Measurements from ENCODE around the gene KCTD15.

DNA sequence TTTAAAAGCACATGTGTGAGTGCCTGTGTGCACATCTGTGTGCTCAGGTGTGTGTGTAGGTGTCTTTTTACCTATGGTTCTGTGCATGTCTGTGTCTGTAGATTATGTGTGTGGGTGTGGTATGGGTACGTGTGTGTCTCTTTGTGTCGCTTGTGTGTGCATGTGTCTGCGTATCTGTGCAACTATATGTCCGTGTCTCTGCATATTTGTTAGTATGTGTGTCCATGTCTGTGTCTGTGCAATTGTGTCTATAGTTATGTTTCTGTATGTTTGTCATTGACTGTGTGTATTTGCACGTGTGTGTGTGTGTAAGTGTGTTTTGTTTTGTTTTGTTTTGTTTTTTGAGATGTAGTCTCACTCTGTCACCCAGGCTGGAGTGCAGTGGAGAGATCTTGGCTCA is 7.3 kb upstream of the KCTD15 start:
- TF ChIP-seq, protein P1, sequence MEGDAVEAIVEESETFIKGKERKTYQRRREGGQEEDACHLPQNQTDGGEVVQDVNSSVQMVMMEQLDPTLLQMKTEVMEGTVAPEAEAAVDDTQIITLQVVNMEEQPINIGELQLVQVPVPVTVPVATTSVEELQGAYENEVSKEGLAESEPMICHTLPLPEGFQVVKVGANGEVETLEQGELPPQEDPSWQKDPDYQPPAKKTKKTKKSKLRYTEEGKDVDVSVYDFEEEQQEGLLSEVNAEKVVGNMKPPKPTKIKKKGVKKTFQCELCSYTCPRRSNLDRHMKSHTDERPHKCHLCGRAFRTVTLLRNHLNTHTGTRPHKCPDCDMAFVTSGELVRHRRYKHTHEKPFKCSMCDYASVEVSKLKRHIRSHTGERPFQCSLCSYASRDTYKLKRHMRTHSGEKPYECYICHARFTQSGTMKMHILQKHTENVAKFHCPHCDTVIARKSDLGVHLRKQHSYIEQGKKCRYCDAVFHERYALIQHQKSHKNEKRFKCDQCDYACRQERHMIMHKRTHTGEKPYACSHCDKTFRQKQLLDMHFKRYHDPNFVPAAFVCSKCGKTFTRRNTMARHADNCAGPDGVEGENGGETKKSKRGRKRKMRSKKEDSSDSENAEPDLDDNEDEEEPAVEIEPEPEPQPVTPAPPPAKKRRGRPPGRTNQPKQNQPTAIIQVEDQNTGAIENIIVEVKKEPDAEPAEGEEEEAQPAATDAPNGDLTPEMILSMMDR (IDR thresholded peaks at IDR 0.05), result no peak
- TF ChIP-seq EZH2 (IDR thresholded peaks at IDR 0.05; ENCODE audit: borderline replicate concordance, insufficient read depth, low read depth, low read length, poor library complexity, severe bottlenecking), result no peak
